NCI-H2029 (cell line): ENCODE results near the gene TSBP1.

Source experiments
- DNase-seq: peaks from one replicate; lab custom pipeline; 2025; lab: John Stamatoyannopoulos, UW

Gene TSBP1

GRCh38 chr6:32371803-32372202 is at the start of gene TSBP1:
Gene TSBP1, minus strand, starts transcription at chr6:32371903. Its CDS starts 197 bp downstream, at chr6:32371706.
- no peak for DNase-seq

- DNase-seq: no peak
Measured at GRCh38 chr6:32416036-32416435, 44.3 kb upstream of the TSBP1 start.

- peak; percentile 11 for DNase-seq
Measured at GRCh38 chr6:32415521-32416019, 43.9 kb upstream of the TSBP1 start.

GRCh38 chr6:32413427-32414047 is 41.8 kb upstream of the TSBP1 start:
- DNase-seq: peak; percentile 32

GRCh38 chr6:32411566-32412327 is 40.0 kb upstream of the TSBP1 start:
- no peak for DNase-seq

GRCh38 chr6:32410906-32411305 is 39.2 kb upstream of the TSBP1 start:
- no peak for DNase-seq

- DNase-seq: no peak
Measured at GRCh38 chr6:32406857-32407256, 35.2 kb upstream of the TSBP1 start, which contains the start of gene BTNL2. Gene BTNL2, minus strand, starts transcription at chr6:32407181. Its CDS starts 58 bp downstream, at chr6:32407123.

- no peak for DNase-seq
Measured at GRCh38 chr6:32406197-32406596, 34.5 kb upstream of the TSBP1 start.

GRCh38 chr6:32405656-32406055 is 34.0 kb upstream of the TSBP1 start:
- DNase-seq: no peak

GRCh38 chr6:32402812-32403211 is 31.1 kb upstream of the TSBP1 start:
- no peak for DNase-seq

- DNase-seq: no peak
Measured at GRCh38 chr6:32401284-32401963, 29.7 kb upstream of the TSBP1 start.

- no peak for DNase-seq
Measured at GRCh38 chr6:32397252-32397920, 25.7 kb upstream of the TSBP1 start.

- no peak for DNase-seq
Measured at GRCh38 chr6:32396028-32396427, 24.3 kb upstream of the TSBP1 start.

- no peak for DNase-seq
Measured at GRCh38 chr6:32393665-32394420, 22.1 kb upstream of the TSBP1 start.

GRCh38 chr6:32391505-32391904 is 19.8 kb upstream of the TSBP1 start:
- no peak for DNase-seq

- DNase-seq: no peak
Measured at GRCh38 chr6:32387589-32388340, 16.1 kb upstream of the TSBP1 start.

GRCh38 chr6:32386040-32386439 is 14.3 kb upstream of the TSBP1 start:
- DNase-seq: no peak

- DNase-seq: no peak
Measured at GRCh38 chr6:32382757-32383420, 11.2 kb upstream of the TSBP1 start.

GRCh38 chr6:32379545-32379944 is 7.8 kb upstream of the TSBP1 start:
- DNase-seq: no peak
